ENCODE data around the gene DHX30. TPM values are rescaled to one million over a fixed set of nuclear protein-coding genes. Genes with fewer than 3 reads are reported as not detected.
A peak's percentile ranks its signal among the peaks of the same experiment; 100 is the strongest.

Gene DHX30
- total and polyA plus RNA-seq, 9 of the 15 experiments (the other 6 are each of a cell fraction or from before 2014, with no cell fraction given) = 12.3 to 158 (median 79.0) TPM

DNA sequence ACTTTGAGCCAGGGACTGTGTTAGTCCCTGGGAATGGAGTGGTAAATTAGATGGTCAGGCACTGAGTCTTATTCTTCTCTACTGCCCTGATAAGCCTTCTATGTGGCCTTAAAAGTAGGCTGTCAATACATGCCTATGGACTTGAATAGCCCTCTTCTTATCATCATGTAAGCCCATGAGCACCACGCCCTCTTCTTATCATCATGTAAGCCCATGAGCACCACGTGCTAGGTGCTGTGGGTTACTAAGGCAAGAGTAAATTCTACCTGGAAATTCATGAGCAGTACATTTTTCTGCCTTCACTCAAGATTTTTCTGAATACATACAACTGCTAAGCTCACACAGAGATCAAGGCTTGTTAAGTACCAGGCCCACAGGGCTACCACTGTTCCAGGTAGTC lies 68.5 kb downstream of the DHX30 start (continued):
- TF ChIP-seq, protein P1, sequence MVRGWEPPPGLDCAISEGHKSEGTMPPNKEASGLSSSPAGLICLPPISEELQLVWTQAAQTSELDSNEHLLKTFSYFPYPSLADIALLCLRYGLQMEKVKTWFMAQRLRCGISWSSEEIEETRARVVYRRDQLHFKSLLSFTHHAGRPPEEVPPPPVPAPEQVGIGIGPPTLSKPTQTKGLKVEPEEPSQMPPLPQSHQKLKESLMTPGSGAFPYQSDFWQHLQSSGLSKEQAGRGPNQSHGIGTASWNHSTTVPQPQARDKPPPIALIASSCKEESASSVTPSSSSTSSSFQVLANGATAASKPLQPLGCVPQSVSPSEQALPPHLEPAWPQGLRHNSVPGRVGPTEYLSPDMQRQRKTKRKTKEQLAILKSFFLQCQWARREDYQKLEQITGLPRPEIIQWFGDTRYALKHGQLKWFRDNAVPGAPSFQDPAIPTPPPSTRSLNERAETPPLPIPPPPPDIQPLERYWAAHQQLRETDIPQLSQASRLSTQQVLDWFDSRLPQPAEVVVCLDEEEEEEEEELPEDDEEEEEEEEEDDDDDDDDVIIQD (CRISPR knock-in tag; IDR thresholded peaks at IDR 0.05) = no peak
- TF ChIP-seq ZNF197 (CRISPR knock-in tag; IDR thresholded peaks at IDR 0.05; ENCODE audit: low read depth) = no peak
- TF ChIP-seq ZNF75A (CRISPR knock-in tag; IDR thresholded peaks at IDR 0.05) = no peak
- TF ChIP-seq CCNT2 (IDR thresholded peaks at IDR 0.05; ENCODE audit: borderline replicate concordance, extremely low read depth, insufficient read length, low read depth, low read length) = no peak
- TF ChIP-seq ZNF23 (CRISPR knock-in tag; IDR thresholded peaks at IDR 0.05) = no peak
- no peak for TF ChIP-seq ELF4 (CRISPR knock-in tag; IDR thresholded peaks at IDR 0.05)
- no peak for TF ChIP-seq ZNF143 (CRISPR knock-in tag; IDR thresholded peaks at IDR 0.05)
- TF ChIP-seq HNRNPLL (IDR thresholded peaks at IDR 0.05; ENCODE audit: low read depth, low read length, poor library complexity, severe bottlenecking) = no peak
- TF ChIP-seq ZNF507 (tag; conservative IDR thresholded peaks at IDR 0.05) = no peak
- TF ChIP-seq, protein P2, sequence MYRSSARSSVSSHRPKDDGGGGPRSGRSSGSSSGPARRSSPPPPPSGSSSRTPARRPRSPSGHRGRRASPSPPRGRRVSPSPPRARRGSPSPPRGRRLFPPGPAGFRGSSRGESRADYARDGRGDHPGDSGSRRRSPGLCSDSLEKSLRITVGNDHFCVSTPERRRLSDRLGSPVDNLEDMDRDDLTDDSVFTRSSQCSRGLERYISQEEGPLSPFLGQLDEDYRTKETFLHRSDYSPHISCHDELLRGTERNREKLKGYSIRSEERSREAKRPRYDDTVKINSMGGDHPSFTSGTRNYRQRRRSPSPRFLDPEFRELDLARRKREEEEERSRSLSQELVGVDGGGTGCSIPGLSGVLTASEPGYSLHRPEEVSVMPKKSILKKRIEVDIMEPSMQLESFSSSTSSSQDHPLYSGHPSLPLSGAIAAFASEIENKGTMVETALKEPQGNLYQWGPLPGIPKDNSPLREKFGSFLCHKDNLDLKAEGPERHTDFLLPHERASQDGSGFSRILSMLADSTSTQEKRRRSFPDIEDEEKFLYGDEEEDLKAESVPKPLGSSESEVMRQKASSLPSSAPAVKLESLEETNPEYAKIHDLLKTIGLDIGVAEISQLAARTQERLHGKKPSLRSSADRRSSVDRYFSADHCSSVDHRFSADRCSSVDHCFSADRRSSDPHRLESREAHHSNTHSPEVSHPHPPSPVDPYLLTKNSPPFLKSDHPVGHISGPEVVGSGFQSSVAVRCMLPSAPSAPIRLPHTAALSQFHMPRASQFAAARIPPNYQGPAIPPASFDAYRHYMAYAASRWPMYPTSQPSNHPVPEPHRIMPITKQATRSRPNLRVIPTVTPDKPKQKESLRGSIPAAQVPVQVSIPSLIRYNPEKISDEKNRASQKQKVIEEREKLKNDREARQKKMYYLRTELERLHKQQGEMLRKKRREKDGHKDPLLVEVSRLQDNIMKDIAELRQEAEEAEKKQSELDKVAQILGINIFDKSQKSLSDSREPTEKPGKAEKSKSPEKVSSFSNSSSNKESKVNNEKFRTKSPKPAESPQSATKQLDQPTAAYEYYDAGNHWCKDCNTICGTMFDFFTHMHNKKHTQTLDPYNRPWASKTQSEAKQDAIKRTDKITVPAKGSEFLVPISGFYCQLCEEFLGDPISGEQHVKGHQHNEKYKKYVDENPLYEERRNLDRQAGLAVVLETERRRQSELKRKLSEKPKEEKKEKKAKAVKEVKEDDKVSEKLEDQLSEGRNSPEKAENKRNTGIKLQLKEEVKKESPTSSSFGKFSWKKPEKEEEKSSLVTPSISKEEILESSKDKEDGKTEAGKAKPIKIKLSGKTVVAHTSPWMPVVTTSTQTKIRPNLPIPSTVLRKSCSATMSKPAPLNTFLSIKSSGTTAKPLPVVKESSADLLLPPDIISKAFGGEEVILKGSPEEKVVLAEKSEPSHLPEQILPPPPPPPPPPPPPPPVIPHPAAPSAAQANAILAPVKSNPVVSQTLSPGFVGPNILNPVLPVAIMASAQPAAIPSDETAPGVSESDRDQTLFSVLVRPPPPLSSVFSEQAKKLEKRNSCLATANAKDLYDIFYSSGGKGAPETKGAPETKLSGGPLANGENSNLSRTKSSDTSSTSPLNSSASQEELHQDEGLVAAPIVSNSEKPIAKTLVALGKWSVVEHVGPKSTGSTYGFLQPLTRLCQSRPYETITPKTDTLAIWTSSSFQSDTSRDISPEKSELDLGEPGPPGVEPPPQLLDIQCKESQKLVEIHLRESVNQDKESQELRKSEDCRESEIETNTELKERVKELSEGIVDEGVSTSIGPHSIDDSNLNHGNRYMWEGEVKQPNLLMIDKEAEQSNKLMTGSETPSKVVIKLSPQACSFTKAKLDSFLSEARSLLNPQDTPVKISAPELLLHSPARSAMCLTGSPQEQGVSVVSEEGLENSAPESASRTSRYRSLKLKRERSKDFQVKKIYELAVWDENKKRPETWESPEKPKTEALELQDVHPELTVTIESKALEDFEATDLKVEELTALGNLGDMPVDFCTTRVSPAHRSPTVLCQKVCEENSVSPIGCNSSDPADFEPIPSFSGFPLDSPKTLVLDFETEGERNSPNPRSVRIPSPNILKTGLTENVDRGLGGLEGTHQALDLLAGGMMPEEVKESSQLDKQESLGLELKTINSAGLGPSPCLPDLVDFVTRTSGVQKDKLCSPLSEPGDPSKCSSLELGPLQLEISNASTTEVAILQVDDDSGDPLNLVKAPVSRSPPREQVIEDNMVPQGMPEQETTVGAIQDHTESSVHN (IDR thresholded peaks at IDR 0.05; ENCODE audit: borderline replicate concordance in 1 of 2, low read depth in 1 of 2) = no peak
- TF ChIP-seq, protein P3, sequence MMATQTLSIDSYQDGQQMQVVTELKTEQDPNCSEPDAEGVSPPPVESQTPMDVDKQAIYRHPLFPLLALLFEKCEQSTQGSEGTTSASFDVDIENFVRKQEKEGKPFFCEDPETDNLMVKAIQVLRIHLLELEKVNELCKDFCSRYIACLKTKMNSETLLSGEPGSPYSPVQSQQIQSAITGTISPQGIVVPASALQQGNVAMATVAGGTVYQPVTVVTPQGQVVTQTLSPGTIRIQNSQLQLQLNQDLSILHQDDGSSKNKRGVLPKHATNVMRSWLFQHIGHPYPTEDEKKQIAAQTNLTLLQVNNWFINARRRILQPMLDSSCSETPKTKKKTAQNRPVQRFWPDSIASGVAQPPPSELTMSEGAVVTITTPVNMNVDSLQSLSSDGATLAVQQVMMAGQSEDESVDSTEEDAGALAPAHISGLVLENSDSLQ (IDR thresholded peaks at IDR 0.05) = peak; percentile 47; the same call in 1 of the 2 replicates
- no peak for TF ChIP-seq KHSRP (IDR thresholded peaks at IDR 0.05)
- TF ChIP-seq POLR2B (IDR thresholded peaks at IDR 0.05; ENCODE audit: low read depth, partially characterized antibody) = no peak
- no peak for TF ChIP-seq RBFOX2 (IDR thresholded peaks at IDR 0.05; ENCODE audit: low read depth, low read length)
- TF ChIP-seq ZNF584 (CRISPR knock-in tag; IDR thresholded peaks at IDR 0.05; ENCODE audit: low read depth) = no peak
- no peak for TF ChIP-seq ZNF830 (CRISPR knock-in tag; IDR thresholded peaks at IDR 0.05)
- TF ChIP-seq BCL6 (CRISPR knock-in tag; IDR thresholded peaks at IDR 0.05) = no peak
- no peak for TF ChIP-seq RFX5 (IDR thresholded peaks at IDR 0.05; ENCODE audit: low read depth, low read length)
- TF ChIP-seq GATA2 (CRISPR knock-in tag; IDR thresholded peaks at IDR 0.05) = no peak
- no peak for TF ChIP-seq TAF1 (IDR thresholded peaks at IDR 0.05; ENCODE audit: control insufficient read depth, extremely low read depth, insufficient read depth, low read length, severe bottlenecking)
